Measurements from ENCODE around the gene RNASEH1. TPM values are rescaled to one million over a fixed set of nuclear protein-coding genes. Genes with fewer than 3 reads are reported as not detected.

The RNASEH1 gene
- total and polyA plus RNA-seq, 2 of the 13 experiments (the other 11 are each of a cell fraction or from before 2014, with no cell fraction given) = 14.5 to 57.4 TPM

GRCh38 chr2:3523551-3524041, 34.5 kb downstream of the RNASEH1 start (continued):
- TF ChIP-seq ZNF468 (CRISPR knock-in tag; IDR thresholded peaks at IDR 0.05) = no peak
- TF ChIP-seq KLF9 (CRISPR knock-in tag; IDR thresholded peaks at IDR 0.05; ENCODE audit: low read depth) = no peak
- TF ChIP-seq SNAPC4 (CRISPR knock-in tag; IDR thresholded peaks at IDR 0.05) = 0 out of 2 replicates have a peak, but pooled peaks have one; percentile 18
- TF ChIP-seq HHEX (CRISPR knock-in tag; IDR thresholded peaks at IDR 0.05) = no peak
- TF ChIP-seq MYNN (CRISPR knock-in tag; IDR thresholded peaks at IDR 0.05; ENCODE audit: low read depth) = no peak
- no peak for TF ChIP-seq SSRP1 (CRISPR knock-in tag; IDR thresholded peaks at IDR 0.05)
- 0 out of 2 replicates have a peak, but pooled peaks have one; percentile 11 for TF ChIP-seq CHD4 (IDR thresholded peaks at IDR 0.05; ENCODE audit: borderline replicate concordance, low read length)
- TF ChIP-seq ZKSCAN8 (CRISPR knock-in tag; IDR thresholded peaks at IDR 0.05; ENCODE audit: borderline replicate concordance) = no peak
- no peak for TF ChIP-seq ADNP (CRISPR knock-in tag; IDR thresholded peaks at IDR 0.05)

Data from HepG2 (cell line).